Pancreas (tissue), 10 donors: ENCODE data around the gene BAG3. TPM values are rescaled to one million over a fixed set of nuclear protein-coding genes. Genes with fewer than 3 reads are reported as not detected.
"Not testable (repeated sequence)": the region's sequence is repeated elsewhere in the genome, so short reads cannot be mapped to it uniquely, and the experiment has no call there.

ENCODE experiments used
- ATAC-seq, 4 donors: fragments of 200-7000 bp; cut with Tn5 transposase; one replicate each; pipeline versions ENCODE4 v1.8.0 to v1.9.1; 2020; ENCODE audit warnings: mild to moderate bottlenecking in 4 of 4, moderate library complexity in 4 of 4
- DNase-seq, 6 donors: peaks; one replicate each; pipeline ENCODE4 v3.0.0-alpha.2; 2020
- FAIRE-seq: peaks from 2 replicates; lab custom pipeline; 2012; peaks lifted over from hg19 to GRCh38; lab: Jason Lieb, UNC
- H3K27ac ChIP-seq, 4 donors: fragments of 200-600 bp; sonication (generic); 1 replicate in 3 of 4; 2 replicates in 1 of 4; pipeline versions ENCODE4 v1.5.0 to v1.8.0; 2020
- H3K27me3 ChIP-seq, 4 donors: fragments of 200-600 bp; one replicate each; pipeline ENCODE4 v1.8.0; 2021
- H3K36me3 ChIP-seq, 3 donors: fragments of 200-600 bp; sonication (generic) in 1 of 3; one replicate each; pipeline versions ENCODE4 v1.5.0 to v1.8.0; 2020 to 2021
- H3K4me1 ChIP-seq, 3 donors: fragments of 200-600 bp; one replicate each; pipeline ENCODE4 v1.8.0; 2021
- H3K4me3 ChIP-seq, 4 donors: fragments of 200-600 bp; sonication (generic) in 2 of 4; one replicate each; pipeline versions ENCODE4 v1.5.0 to v1.8.0; 2020 to 2021
- H3K9me3 ChIP-seq, 4 donors: fragments of 200-600 bp; one replicate each; pipeline ENCODE4 v1.8.0; 2021
- CTCF ChIP-seq, 4 donors: fragments of 200-600 bp; sonication (generic) in 3 of 4; IDR thresholded peaks; one replicate each; pipeline versions ENCODE4 v1.5.0 to v1.8.0; 2021; ENCODE audit warnings: antibody characterized with exemption in 4 of 4
- WGBS, 2 donors: extraction: QIAGEN DNeasy Blood & Tissue Kit; methylation state at CpG; one replicate each; pipeline ENCODE4 v1.1.7; 2013; 5-methylcytosine and 5-hydroxymethylcytosine counted together
- intact Hi-C, 3 donors: fragments of 100-400 bp; cut with DNase I; formaldehyde crosslinking; loops; one replicate each; pipeline versions ENCODE4 v1.11.1 to v1.14.2; 2022
- polyA plus RNA-seq, 2 donors: library from polyadenylated mRNA; stranded (reverse); fragments of 200-250 nt; gene quantifications; one replicate each; pipeline ENCODE4 v1.2.3, GENCODE V29; 2013
- total RNA-seq, 6 donors: library from RNA; stranded (reverse); fragmentation: NEBNext Ultra II Directional in 4 of 6; extraction: Animal tissue kit (Norgen Biotek cat#: 25700) in 4 of 6; gene quantifications; one replicate each; pipeline versions ENCODE4 v1.2.1 to v1.2.4, GENCODE V29; 2021 to 2023
- donor health status: healthy with polysubstance abuse.
- donor health status: DM: no; HTN: no; CAD: no; lungs with moderate emphysema.
- donor health status: DM: no; HTN: no; CAD: no.
- donor health status: control.
- donor health status: control.
- donor health status: Bipolar disorder and iron deficiency.
- donor health status: DM: yes; HTN: yes; CAD: no.
- donor health status: DM: no; HTN: no; CAD: no.
- donor health status: DM: no; HTN: no; CAD: no.
- donor health status: DM: yes; HTN: yes; CAD: no.

Gene BAG3
- total and polyA plus RNA-seq, 8 donors: 6.4 to 16.8 (median 8.8) TPM

- no peak overlapping the region for H3K27ac ChIP-seq
- H3K4me3 ChIP-seq: no peak overlapping the region
- H3K36me3 ChIP-seq: no peaks in the 10 kb centered on the region
- H3K4me1 ChIP-seq: peaks cover 0 to 10% (median 2%) of the 10 kb centered on the region in 3 donors
- intact Hi-C loops: no loop called here
- TF ChIP-seq CTCF (IDR thresholded peaks at IDR 0.05): no peak
- peak in 2 of 4 donors; percentile 17 to 19 for ATAC-seq
- H3K9me3 ChIP-seq: no peaks in the 10 kb centered on the region
- DNase-seq: peak in 1 of 6 donors; percentile 43
- no peak for FAIRE-seq
- 77 to 83% methylated on average over 10 of the region's 10 CpGs for WGBS, 2 donors
- no peaks in the 10 kb centered on the region for H3K27me3 ChIP-seq
Measured at GRCh38 chr10:119659951-119660350, 8.8 kb downstream of the BAG3 start.

- H3K4me3 ChIP-seq, intact Hi-C loops, H3K9me3 ChIP-seq, H3K27ac ChIP-seq, ATAC-seq, H3K36me3 ChIP-seq, H3K27me3 ChIP-seq, DNase-seq, FAIRE-seq: not testable (repeated sequence)
- 87 to 94% methylated on average over 7 of the region's 7 CpGs for WGBS, 2 donors
- H3K4me1 ChIP-seq: peaks cover 3 to 14% (median 4%) of the 10 kb centered on the region in 3 donors
Measured at GRCh38 chr10:119662076-119662605, 11.0 kb downstream of the BAG3 start.

DNA sequence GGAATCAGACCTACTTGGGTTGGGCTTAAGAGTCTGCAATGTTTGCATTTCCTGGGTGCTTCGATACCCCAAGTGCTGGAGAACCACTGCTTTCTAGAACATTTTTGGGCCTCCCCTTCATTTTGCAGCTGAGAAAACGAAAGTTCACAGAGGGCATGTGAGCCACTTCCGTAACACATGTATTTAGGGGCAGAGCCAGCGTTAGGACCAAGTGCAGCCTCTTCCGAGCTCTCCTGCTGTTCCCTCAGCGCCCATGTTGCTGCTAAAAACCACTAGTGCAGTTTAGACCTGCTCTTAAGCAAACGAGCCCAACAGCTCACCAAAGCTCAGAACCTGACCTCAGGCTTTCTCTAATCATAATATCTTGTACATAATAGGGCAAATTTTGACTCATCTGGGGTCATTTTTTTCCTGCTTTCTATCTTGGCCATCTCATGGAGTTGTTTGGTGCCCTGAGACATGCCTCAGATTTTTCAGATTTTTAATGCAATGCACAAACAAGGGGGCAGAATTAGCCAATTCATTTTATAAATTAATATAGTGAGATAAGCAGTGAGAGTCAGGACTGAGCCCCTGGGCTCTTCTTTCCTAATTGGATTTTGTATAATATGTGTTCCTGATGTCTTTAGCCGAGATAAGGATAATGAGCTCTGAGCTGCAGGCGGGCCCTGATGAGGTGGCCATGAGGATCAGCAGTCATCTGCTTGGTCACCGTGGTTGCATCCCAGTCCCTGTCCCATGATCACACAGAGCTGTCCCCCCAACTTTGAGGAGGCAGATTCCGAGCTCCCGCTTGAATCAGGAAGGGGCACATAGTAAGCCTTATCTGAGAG lies 12.9 kb downstream of the BAG3 start:
- Histone ChIP-seq H3K4me3 (no peak overlapping the region), H3K27me3 (no peaks in the 10 kb centered on the region), H3K9me3 (no peaks in the 10 kb centered on the region), H3K4me1 (peaks cover 17 to 21% (median 17%) of the 10 kb centered on the region in 3 donors), H3K27ac (no peak overlapping the region), H3K36me3 (no peaks in the 10 kb centered on the region)
- intact Hi-C loops: no loop called here
- FAIRE-seq (no peak), ATAC-seq (no peak), DNase-seq (no peak)
- no peak for TF ChIP-seq CTCF (IDR thresholded peaks at IDR 0.05)
- WGBS, 2 donors: 82 to 85% methylated on average over 12 of the region's 12 CpGs

- FAIRE-seq: no peak
- no peak for DNase-seq
Measured at GRCh38 chr10:119665901-119666708, 14.9 kb downstream of the BAG3 start.

More at GRCh38 chr10:119665901-119666708, 14.9 kb downstream of the BAG3 start:
- intact Hi-C loops: no loop called here
- Histone ChIP-seq H3K9me3 (no peaks in the 10 kb centered on the region), H3K27ac (no peak overlapping the region), H3K36me3 (peaks cover 0 to 10% (median 9%) of the 10 kb centered on the region in 3 donors), H3K4me3 (no peak overlapping the region), H3K4me1 (peaks cover 17 to 28% (median 17%) of the 10 kb centered on the region in 3 donors), H3K27me3 (no peaks in the 10 kb centered on the region)
- ATAC-seq: no peak
- TF ChIP-seq CTCF (IDR thresholded peaks at IDR 0.05): no peak
- 79 to 80% methylated on average over 14 of the region's 14 CpGs for WGBS, 2 donors
